NCI-H2107 treated with DMSO at 0.1 percent for 48 hours (cell line): ENCODE data around the gene RCE1.

Experiments
- DNase-seq: peaks from one replicate; lab custom pipeline; 2025; ENCODE audit not compliant: unreplicated experiment; lab: John Stamatoyannopoulos, UW

Gene RCE1

DNA sequence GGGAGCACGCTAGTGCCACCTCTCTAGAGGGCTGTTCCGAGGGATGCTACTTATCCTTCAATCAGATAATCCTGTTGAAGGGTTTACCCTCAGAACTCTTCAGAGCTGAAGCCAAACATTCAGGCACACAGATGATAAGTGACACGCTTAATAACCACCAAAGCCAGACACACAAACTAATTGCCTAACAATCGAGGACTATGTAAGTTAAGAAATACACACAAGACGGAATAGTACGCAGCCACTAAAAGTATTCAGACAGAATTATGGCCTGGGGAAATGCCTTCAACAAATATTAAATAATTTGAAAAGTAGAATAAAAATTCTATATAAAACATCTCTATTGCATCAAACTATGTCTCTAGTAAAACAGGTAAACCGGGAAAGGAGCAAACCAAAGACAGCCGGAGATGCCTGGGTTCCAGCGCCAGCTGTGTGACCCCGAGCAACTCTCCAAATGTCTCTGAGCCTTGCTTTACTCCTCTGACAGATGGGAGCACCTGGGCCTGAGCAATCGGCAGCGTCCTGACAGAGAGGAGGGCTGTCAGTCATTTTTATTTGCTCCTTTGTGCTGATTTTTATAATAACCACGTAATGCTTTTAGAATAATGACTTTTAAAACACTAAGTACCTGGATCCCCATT lies 25.0 kb downstream of the RCE1 start:
- no peak for DNase-seq

GRCh38 chr11:66868726-66869566 lies 25.7 kb downstream of the RCE1 start:
- DNase-seq = no peak

- DNase-seq = no peak
Measured at GRCh38 chr11:66869567-66869870, 26.3 kb downstream of the RCE1 start.

- DNase-seq = no peak
Measured at GRCh38 chr11:66870131-66870530, 26.9 kb downstream of the RCE1 start.

DNA sequence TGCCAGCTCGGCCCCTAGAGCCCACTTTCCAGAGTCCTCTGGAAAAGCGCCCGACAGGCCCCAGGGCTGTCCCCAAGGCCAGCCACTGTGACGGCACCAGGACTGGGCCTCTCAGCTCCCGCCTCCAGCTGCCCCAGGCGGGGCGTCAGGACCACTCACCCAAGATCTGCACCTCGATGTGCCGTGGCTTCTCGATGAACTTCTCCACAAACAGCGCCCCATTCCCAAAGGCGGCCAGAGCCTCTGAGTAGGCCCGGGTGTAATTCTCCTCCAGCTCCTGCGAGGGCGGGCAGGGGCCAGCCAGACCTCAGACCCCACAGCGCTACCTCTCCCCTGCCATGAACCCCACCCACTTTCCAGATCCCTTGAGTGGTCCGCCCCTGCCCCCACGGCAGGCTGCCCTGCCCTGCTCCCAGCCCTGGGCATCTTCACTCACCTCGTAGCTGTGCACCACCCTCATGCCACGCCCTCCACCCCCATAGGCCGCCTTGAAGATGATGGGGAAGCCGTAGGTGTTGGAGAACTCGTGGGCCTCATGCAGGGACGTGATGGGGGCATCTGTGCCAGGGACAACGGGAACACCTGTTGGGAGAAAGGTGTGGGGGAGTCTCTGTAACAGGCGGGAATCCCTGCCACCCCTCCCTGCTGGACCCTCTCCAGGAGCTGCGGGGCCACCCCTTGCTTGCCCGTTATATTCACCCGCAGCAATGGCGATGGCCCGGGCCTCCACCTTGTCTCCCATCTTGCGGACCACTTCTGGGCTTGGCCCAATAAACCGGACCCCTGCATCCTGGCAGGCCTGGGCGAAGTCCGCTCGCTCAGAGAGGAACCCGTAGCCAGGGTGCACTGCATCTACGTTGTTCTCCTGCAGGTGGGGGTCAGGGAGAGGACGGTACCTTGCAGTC lies 27.6 kb downstream of the RCE1 start:
- no peak for DNase-seq

- DNase-seq = no peak
Measured at GRCh38 chr11:66871521-66871901, 28.3 kb downstream of the RCE1 start.

DNA sequence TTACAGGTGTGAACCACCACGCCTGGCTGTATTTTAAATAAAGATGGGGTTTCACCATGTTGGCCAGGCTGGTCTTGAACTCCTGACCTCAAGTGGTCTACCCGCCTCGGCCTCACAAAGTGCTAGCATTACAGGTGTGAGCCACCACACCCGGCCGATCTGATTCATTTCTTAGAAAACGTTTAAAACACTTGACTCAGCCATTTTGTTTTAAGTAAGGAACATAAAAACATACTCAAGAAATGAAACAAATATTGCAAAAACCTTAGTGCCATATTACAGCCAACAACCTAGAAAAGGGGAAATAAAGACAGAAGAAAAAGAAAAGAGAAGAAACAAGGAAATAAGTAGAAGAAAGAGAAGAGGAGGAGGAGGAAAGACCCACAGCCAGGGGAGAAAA lies 31.0 kb downstream of the RCE1 start:
- no peak for DNase-seq

GRCh38 chr11:66875378-66875777 lies 32.1 kb downstream of the RCE1 start:
- DNase-seq = no peak

GRCh38 chr11:66877588-66878385 lies 34.5 kb downstream of the RCE1 start:
- no peak for DNase-seq

DNA sequence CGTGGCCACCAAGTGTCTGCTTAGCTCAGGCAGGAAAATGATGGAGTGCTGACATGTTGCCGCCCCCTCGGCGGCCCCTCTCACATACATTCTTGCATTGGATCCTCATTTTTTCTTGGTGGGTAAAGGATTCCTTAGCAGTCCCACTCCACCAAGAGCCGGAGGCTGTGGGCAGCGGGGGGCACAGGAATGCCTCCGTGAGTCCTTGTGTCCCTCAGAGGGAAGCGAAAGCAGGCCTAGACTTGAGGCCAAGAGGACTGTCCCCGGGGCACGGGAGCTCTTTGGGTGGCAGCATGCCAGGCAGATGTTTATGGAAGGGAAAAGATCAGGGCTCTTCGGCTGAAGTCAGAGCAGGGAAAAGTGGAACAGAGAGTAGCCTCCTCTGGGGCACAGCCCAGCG lies 35.2 kb downstream of the RCE1 start:
- DNase-seq = no peak

- no peak for DNase-seq
Measured at GRCh38 chr11:66879000-66879399, 35.8 kb downstream of the RCE1 start.

DNA sequence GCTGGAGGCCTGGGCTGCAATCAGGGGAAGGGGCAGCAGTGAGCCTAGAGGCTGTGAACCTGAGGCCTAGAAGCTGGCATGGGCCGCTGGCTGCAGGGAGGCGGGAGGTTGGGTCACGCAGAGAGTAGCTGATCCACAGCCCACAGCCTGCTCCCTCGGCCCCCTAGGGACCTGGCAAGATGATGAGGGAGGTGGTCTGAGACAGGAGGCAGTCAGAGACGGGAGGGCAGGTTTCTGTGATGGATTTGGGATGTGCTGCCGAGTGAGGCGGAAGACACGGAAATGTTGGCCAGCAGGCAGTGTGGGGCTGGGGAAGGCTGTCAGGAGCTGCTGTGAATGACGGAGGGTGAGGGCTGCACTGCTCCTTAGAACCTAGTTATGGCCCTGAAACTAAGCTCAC lies 36.3 kb downstream of the RCE1 start:
- DNase-seq = no peak

- no peak for DNase-seq
Measured at GRCh38 chr11:66879999-66880398, 36.8 kb downstream of the RCE1 start.

- DNase-seq = peak; percentile 91
Measured at GRCh38 chr11:66880496-66881450, 37.5 kb downstream of the RCE1 start.

DNA sequence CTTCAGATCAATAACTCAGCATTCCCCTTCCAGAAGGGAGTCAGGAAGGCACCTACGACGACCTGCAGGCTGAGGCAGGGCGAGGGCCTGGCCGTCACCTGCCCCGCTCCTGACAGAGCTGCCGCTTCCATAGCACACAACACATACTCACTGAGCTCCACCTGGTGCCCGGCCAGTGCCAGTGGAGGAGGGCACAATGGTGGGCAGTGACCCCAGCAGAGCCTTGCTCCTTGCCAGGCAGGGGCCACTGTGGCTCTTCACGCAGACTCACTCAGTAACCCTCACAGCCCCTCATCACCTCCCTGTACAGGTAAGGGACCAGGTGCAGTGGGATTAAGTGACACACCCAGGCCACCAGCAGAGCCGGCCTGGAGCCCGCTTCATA lies 38.2 kb downstream of the RCE1 start:
- DNase-seq = peak; percentile 25

- DNase-seq = peak; percentile 47
Measured at GRCh38 chr11:66881927-66882452, 38.7 kb downstream of the RCE1 start.

- DNase-seq = peak; percentile 85
Measured at GRCh38 chr11:66882561-66883015, 39.3 kb downstream of the RCE1 start.

DNA sequence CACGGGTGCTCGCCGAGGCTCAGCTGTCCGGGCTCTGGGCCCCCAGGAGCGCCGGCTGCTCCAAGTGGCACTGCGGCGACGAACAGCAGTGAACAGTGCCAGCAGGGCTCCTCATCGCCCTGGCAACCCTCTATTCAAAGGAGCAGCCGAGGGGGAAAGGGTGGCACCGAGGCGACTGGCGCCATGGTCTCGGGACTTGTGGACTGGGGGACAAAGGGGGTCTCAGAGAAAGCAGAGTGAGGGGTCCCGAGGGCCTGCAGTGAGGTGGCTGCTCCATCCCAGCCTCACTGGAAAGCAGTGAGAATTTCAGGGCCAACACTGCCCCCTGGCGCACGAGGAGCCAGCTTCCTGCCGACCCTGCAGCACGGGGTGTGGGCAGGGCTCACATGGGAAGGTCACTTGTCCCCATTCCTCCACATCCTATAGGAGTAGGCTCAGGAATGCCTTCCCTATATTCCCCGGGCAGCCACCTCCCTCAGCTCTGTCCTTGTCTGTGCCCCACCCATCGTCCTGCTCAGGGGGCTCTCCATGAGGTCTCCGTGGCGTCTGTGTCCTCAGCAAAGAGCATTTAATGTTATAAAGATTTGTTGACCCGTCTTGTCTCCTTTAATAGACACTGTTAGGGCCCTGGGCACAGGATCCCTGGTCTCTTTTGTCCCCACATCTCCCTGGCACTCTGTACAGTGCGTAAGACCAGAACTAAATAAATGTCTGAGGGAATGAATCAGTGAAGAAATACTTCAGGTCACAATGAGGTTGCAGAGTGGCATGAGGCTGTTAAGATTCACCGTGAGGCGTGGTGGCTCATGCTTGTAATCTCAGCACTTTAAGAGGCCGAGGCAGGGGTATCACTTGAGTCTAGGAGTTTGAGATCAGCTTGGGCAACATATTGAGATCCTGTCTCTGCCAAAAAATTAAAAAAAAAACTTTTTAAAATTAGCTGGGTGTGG lies 40.0 kb downstream of the RCE1 start:
- peak; percentile 74 for DNase-seq
